NCI-H748 treated with DMSO at 0.1 percent for 48 hours (cell line): Measurements from ENCODE around the gene POLE3.
A peak's percentile ranks its signal among the peaks of the same experiment; 100 is the strongest.
"Not testable (repeated sequence)": the region's sequence is repeated elsewhere in the genome, so short reads cannot be mapped to it uniquely, and the experiment has no call there.

Source experiments
- DNase-seq: peaks from one replicate; lab custom pipeline; 2025; lab: John Stamatoyannopoulos, UW

POLE3 gene, protein sequence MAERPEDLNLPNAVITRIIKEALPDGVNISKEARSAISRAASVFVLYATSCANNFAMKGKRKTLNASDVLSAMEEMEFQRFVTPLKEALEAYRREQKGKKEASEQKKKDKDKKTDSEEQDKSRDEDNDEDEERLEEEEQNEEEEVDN

DNA sequence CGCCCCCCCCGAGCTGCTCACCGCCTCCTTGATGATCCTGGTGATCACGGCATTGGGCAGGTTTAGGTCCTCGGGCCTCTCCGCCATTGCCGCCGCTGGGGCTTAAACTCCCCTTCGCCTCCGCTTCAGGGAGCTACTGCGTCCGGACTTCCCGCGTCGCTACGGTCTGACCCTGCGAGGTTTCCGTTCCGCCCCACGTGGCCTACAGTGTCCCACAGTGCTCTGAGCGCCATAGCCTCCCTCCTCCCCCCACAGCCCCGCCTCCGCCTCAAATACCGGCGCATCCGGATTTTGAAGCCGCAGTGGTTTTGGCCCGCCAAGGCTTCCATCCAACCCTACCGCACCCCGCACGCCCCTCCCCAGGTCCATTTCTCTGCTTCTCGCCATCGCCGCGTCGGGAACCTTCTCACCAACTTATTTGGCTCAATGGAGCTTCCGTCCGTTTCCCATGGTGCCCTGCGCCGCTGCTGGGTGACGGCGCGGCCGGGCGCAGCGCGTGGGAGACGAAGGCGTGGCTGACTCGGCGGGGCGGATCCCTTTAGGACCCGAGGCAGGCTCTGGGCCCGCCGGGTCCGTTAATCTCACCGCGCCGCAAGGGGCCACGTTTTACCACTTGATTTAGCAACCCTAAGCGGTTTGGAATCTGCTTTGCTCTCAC lies at the start of gene POLE3, which contains the start of gene C9orf43:
Gene POLE3 (minus strand): TSS at position 469 of the 658 bp plus-strand sequence. CDS start 382 bp downstream, at position 87.
Gene C9orf43 (plus strand): TSS at position 541 of the 658 bp plus-strand sequence. CDS start 2,747 bp downstream, outside the sequence.
- DNase-seq: peak; percentile 91

GRCh38 chr9:113456235-113456634 lies 45.8 kb upstream of the POLE3 start:
- DNase-seq: no peak

DNA sequence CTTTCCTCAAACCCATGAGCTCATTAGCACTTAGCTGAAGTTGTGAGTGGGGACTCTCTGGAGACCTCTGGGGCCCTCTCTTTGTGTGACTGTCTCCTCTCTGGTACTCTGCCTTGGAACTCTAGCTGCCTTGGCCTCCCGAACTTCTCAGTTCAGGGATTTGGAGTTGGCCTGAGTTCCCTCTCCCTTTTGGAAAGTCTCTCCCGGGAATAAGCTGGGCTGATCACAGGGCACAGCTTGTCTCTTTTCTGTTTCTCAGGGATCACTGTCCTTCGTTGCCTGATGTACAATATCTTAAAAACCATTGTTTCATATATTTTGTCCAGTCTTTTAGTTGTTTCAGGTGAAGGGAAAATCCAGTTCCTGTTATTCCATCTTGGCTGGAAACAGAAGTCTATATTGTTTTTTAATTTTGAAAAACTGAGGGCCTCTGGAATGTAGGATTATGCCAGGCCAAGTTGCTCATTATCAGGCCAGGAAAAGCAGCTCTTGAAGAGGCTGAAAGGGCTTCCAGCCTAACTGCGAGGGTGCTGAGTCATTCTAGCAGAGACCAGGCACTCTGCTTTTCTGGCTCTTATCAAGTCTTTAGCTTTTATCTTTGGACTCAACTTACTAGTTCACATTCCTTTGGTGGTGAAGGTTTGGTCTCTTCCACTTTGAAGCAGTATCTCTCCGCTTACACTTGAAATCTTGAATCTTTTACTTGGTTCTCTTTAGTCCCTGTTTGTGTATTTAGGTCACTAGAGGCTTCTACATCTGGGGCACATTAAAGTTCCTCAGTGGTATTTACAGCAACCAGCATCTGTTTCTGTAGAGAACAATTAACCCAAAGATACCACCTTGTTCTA lies 44.7 kb upstream of the POLE3 start:
- DNase-seq: no peak

DNA sequence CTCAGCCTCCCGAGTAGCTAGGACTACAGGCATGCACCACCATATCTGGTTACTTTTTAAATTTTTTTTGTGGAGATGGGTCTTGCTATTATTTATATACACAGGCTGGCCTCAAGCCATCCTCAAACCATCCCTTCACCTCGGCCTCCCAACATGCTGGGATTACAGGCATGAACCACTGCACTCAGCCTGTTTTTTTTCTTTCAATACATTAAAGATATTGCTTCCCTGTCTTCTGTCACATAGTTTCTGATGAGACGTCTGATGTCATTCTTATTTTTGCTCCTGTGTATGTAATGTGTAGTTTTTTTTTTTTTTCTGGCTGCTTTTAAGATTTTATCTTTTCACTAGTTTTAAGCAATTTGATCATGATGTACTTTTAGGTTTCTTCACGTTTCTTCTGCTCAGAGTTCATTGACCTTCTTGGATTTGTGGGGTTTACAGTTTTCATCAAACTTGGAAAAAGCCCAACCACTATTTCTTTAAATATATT lies 41.7 kb upstream of the POLE3 start:
- no peak for DNase-seq

- no peak for DNase-seq
Observed at GRCh38 chr9:113449376-113449775, 38.9 kb upstream of the POLE3 start.

DNA sequence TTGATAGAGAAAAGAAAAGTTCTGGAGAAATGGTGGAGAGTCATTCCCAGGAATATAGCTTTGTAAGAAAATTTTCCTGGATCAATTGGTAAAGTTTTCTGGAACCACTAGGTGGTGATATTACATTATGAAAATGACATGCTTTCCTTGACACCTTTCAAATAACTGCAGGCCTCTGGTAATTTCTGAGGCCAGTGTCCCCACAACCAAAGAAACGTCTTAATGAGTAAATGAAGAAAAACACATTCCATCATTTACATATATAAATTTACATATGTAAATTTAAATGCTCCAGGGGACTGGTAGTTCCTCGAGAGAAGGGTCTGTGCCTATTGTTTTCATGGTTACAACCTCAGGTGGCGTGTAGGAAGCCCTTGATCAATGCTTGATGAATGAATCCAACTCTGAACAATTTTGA lies 35.9 kb upstream of the POLE3 start:
- peak; percentile 40 for DNase-seq

DNA sequence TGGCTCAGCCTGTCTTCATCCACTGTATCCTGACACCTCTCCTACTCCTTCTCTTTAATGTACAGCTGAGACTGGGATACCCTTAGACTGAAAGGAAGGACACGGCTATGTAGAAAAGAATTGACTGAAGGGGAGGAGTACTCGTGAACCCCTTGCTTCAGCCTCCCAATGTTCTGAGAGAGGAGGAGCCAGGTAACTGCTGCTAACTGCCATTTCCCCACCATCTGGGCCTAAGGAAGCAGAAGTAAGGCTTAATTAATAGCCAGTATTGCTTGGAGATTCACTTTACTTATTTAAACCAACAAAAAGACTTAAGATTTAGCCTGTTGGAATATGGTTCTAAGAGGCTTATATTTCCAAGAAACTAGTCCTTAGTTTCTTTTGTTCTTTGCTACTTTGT lies 34.3 kb upstream of the POLE3 start:
- DNase-seq: no peak

DNA sequence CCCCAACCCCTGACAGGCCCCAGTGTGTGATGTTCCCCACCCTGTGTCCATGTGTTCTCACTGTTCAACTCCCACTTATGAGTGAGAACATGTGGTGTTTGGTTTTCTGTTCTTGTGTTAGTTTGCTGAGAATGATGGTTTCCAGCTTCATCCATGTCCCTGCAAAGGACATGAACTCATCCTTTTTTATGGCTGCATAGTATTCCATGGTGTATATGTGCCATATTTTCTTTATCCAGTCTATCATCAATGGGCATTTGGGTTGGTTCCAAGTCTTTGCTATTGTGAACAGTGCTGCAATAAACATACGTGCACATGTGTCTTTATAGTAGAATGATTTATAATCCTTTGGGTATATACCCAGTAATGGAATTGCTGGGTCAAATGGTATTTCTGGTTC lies 27.2 kb upstream of the POLE3 start:
- not testable (repeated sequence) for DNase-seq

DNA sequence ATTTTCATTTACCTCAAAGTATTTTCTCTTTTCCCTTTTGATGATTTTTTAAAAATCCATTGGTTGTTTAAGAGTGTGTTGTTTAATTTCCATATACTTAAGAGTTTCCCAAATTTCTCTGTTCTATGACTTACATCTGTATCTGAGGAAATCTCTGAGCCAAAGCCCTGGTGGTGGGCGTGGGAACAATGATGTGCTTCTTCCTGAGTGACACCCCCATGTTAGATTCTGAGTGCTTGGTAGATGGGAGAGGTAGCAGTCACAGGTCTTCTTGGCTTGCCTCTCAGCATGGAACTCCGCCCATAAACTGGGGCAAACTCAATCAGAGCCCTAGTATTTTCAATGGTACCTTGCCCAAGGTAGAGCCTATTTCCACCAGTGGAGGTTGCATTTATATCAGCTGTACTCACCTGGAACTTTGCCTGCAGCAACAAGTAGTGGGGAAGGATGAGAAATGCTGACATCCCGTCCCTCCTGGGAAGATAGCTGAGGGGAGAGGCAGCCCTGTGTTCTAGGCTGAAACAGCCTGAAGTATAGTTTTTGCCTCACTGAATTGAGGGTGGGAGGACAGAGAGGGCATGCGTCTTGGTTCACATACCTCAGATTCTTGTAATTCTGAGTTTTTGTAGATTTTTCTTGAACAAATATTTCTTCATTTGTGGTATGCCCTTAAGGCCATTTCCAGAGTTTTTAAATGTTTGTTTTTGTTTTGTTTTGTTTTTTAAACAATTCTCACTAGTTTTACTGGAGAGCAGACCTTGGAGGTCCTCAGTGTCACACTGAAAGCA lies 26.4 kb upstream of the POLE3 start:
- no peak for DNase-seq

GRCh38 chr9:113431191-113431590 lies 20.7 kb upstream of the POLE3 start:
- no peak for DNase-seq

DNA sequence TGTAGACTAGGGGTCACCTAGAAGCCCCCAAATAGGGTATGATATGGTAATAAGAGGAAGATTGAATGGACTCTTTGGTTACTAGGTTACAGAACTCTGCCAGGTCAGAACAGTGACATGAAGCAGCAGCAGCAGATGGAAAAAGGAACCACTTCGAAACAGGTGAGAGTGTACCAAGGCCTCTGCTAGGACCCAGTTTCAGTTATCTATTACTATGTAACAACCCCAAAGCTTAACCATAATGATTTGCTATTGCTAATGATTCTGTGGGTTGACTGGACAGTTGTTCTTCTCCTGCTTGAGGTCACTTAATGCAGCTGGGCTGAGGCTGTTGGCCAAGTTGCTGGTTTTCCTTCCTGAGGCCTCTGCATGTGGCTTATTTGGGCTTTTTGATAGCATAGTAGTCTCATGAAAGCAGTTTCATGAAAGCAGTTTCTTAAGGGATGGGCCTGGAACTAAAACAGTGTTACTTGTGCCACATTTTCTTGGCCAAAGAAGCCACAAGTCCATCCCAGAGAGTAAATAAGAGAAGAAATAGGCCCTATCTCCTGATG lies 17.7 kb upstream of the POLE3 start:
- DNase-seq: no peak

DNA sequence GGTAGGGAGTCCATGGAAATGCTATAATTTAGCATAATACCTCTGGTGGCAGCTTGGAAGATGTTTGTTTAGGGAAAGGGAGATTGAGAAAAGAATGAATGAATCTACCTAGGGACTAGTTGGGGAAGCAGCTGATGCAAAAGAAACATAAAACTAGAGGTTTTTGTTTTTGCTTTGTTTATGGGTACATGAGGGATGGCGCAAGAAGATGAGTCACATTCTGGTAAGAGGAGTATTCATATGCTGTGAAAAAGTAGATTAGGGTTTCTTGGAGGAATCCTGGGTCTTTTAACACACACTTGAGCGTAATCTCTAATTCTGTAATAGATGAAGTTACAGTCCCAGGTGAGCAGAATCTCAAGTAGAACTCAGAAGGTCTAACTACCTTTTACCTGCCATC lies 17.2 kb upstream of the POLE3 start:
- no peak for DNase-seq

DNA sequence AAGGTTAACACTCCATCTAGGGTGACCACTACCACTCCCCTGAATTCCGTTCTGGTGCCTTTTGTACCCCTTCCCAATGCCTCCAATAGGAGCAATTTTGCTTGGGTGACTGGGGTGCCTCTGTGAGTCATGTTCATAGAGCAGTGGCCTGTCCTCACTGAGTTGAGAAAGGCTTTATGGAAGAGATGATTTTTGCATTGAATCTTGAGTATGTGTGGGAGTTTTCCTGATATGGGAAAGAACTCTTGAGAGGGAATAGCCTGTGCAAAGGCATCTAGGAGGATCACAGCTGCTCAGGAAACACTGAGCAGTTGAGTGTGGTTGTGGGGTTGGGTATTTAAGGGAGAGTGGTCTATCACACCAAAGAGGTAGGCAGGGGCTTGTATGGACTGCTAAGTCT lies 16.2 kb upstream of the POLE3 start:
- no peak for DNase-seq

DNA sequence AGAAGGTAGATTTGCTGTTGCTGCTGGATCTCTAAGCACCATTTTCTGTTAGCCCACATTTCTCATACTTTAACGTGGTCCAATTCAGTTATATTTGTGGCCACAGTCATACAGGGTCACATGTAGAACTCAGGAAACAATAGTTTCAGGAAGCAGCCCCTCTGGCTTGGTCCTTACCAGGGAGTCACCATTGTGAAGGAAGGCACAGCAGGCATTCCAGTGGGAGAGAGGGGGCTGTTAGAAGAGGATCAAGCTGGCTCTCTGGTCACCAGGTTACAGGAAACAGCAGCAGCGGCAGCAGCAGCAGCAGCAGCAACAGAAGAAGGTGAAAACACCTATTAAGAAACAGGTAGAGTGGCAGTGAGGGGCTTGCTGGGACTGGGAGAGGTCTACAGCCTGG lies 14.6 kb upstream of the POLE3 start:
- DNase-seq: no peak

DNA sequence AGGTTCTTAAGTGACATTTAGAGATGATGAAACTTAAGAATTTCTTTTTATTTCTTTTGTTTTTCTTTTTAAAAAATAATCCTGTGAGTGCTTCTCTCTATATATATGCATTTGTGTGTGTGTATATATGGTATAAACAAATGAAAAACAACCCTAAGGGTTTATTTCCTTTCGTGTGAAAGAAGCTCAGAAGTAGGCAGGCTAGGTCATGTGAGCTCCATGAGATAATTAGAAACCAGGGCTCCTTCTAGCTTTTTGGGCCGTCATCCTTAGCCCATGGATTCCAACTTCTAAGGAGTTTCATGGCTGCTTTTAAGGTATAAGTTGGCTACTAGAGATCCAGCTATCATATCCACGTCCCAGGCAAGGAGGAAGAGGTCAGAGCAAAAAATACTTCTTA lies 11.3 kb upstream of the POLE3 start:
- no peak for DNase-seq

- DNase-seq: no peak
Observed at GRCh38 chr9:113417370-113417769, 6.9 kb upstream of the POLE3 start.

DNA sequence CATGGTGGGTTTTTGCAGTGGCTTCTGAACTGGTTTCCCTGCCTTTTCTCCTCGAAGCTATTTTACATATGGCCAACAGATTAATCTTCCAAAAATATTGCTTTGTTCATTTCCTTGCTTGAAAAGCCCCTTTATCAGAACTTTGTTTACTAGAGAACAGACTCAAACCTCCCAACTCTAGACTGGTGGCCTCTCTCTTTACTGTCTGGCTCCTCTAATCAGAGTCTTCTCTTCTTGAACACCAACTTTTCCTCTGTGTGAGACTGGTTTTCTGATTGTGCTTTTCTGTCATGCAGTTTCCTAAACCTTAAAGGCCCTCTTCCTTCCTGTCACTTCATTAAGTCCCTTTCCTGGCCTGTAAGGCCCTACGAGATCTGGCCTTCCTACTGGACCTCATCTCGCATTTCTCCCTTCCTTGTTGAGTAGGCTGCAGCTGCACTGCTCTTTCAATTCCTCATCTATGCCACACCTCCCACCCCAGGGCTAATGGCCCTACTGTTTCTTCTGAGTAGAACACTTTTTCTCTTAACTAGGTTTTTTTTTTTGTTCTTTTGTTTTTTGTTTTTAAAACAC lies 5.8 kb upstream of the POLE3 start:
- DNase-seq: no peak

GRCh38 chr9:113409883-113410206 lies 630 bp downstream of the POLE3 start:
- no peak for DNase-seq

- no peak for DNase-seq
Observed at GRCh38 chr9:113409481-113409880, 994 bp downstream of the POLE3 start.

DNA sequence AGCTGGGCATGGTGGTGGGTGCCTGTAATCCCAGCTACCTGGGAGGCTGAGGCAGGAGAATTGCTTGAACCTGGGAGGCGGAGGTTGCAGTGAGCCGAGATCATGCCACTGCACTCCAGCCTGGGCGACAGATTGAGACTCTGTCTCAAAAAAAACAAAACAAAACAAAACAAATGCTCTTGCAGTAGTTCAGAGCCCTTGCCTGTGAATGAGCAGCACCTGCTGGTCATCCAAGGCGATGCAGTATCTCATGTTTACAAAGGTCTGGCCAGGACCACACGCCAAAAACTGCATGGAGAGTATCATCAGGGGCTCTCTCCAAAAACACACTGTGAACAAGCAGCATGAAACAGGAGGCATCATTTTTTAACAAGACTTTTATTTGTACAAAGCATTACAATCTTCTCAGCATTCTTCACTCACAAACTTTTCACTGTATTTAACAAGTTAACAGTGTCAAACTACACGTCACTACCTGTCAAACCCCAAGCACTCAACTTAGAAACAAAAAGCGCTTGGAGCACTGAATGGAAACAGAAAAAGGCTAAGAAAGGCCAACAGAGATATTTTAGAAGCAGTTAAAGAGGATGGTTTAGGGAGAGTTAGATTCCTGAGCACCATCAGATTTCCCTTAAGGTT lies 3.5 kb downstream of the POLE3 start:
- DNase-seq: not testable (repeated sequence)

GRCh38 chr9:113406353-113406752 lies 4.1 kb downstream of the POLE3 start:
- DNase-seq: not testable (repeated sequence)
